ENCODE results near the gene CCDC149.

Gene CCDC149

GRCh38 chr4:24871210-24871609 lies 41.6 kb downstream of the CCDC149 start:
- Histone ChIP-seq H2AFZ (ENCODE audit: low read depth, low read length, severe bottlenecking) (no peak overlapping the region), H3K36me3 (ENCODE audit: low read length) (no peaks in the 10 kb centered on the region), H4K20me1 (ENCODE audit: low read depth, low read length) (no peaks in the 10 kb centered on the region), H3K4me2 (ENCODE audit: low read depth, low read length, poor library complexity, severe bottlenecking) (no peak overlapping the region), H3K79me2 (ENCODE audit: insufficient read depth, low read length) (no peaks in the 10 kb centered on the region), H3K4me3 (ENCODE audit: insufficient read depth, low read length, poor library complexity, severe bottlenecking) (no peak overlapping the region), H3K27me3 (ENCODE audit: low read length) (no peaks in the 10 kb centered on the region), H3K27ac (ENCODE audit: low read depth, low read length) (no peak overlapping the region), H3K9me2 (replicated peaks; ENCODE audit: insufficient read depth, low read length) (no peaks in the 10 kb centered on the region), H3F3A (ENCODE audit: insufficient read depth) (no peaks in the 10 kb centered on the region), H3K9ac (ENCODE audit: low read length) (no peak overlapping the region), H3K9me3 (ENCODE audit: insufficient read depth, low read length) (no peaks in the 10 kb centered on the region)
- no peak for TF ChIP-seq EZH2phosphoT487 (conservative IDR thresholded peaks at IDR 0.05; ENCODE audit: low read length)
- no peak for TF ChIP-seq CTCF (IDR thresholded peaks at IDR 0.05; ENCODE audit: insufficient read depth, low read length, poor library complexity, severe bottlenecking)

DNA sequence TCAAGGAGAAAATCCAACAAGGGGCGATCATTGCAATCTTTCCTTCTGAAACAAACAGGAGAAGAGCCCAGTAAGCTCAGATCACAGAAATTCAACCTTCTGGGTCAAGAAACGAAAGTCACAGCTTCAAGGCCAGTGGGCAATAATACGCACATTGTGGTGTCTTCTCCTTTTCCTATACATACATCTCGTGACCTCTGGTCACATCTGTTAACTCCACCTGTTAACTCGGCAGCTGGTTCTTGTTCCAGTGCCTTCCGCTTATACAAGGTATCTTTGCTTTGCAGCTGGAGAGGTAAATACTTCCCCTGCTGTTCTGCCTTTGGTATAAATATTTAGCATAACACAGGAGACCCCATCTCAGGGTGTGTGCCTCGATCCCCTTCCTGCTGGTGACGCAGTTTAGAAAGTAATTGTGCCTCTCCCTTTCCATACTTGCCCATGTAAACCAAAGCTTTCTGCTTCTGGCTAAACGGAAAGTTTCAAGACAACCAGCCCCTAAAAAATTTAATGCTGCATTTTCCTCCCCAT lies 45.0 kb downstream of the CCDC149 start:
- no peak overlapping the region for H3K4me3 ChIP-seq (ENCODE audit: insufficient read depth, low read length, poor library complexity, severe bottlenecking)

DNA sequence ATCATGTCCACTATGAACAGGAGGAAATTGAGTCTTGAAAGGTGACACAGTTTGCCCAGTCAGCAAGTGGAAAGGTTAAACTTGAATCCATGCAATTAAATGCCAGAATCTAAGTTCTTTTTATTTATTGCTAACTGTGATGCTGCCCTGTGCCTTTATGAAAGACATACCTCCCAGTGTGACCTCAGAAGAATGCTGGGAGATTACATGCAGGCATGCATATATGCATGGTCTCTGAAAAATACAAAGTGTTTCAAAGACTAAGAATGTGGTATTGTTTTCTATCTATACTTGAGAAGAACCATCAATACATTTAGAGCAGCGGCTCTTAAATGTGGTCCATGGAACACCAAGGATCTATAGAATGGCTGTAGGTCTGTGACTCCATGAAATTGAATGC lies 45.6 kb downstream of the CCDC149 start:
- TF ChIP-seq CTCF (IDR thresholded peaks at IDR 0.05; ENCODE audit: insufficient read depth, low read length, poor library complexity, severe bottlenecking) = no peak
- no peak for TF ChIP-seq EZH2phosphoT487 (conservative IDR thresholded peaks at IDR 0.05; ENCODE audit: low read length)
- Histone ChIP-seq H3K4me2 (ENCODE audit: low read depth, low read length, poor library complexity, severe bottlenecking) (no peak overlapping the region), H3K4me3 (ENCODE audit: insufficient read depth, low read length, poor library complexity, severe bottlenecking) (no peak overlapping the region), H3K27ac (ENCODE audit: low read depth, low read length) (no peak overlapping the region), H3K36me3 (ENCODE audit: low read length) (no peaks in the 10 kb centered on the region), H3K9ac (ENCODE audit: low read length) (no peak overlapping the region), H3K9me3 (ENCODE audit: insufficient read depth, low read length) (no peaks in the 10 kb centered on the region; the same call in 1 of the 2 replicates), H3K79me2 (ENCODE audit: insufficient read depth, low read length) (no peaks in the 10 kb centered on the region), H3F3A (ENCODE audit: insufficient read depth) (no peaks in the 10 kb centered on the region), H2AFZ (ENCODE audit: low read depth, low read length, severe bottlenecking) (no peak overlapping the region), H3K9me2 (replicated peaks; ENCODE audit: insufficient read depth, low read length) (no peaks in the 10 kb centered on the region), H4K20me1 (ENCODE audit: low read depth, low read length) (no peaks in the 10 kb centered on the region), H3K27me3 (ENCODE audit: low read length) (no peaks in the 10 kb centered on the region)

More for the DNA sequence above, 45.0 kb downstream of the CCDC149 start:
- Histone ChIP-seq H3K9me3 (ENCODE audit: insufficient read depth, low read length) (no peaks in the 10 kb centered on the region; the same call in 1 of the 2 replicates), H3K9me2 (replicated peaks; ENCODE audit: insufficient read depth, low read length) (no peaks in the 10 kb centered on the region), H2AFZ (ENCODE audit: low read depth, low read length, severe bottlenecking) (no peak overlapping the region), H4K20me1 (ENCODE audit: low read depth, low read length) (no peaks in the 10 kb centered on the region), H3K79me2 (ENCODE audit: insufficient read depth, low read length) (no peaks in the 10 kb centered on the region), H3K4me2 (ENCODE audit: low read depth, low read length, poor library complexity, severe bottlenecking) (no peak overlapping the region), H3K27me3 (ENCODE audit: low read length) (no peaks in the 10 kb centered on the region), H3F3A (ENCODE audit: insufficient read depth) (no peaks in the 10 kb centered on the region), H3K9ac (ENCODE audit: low read length) (no peak overlapping the region), H3K36me3 (ENCODE audit: low read length) (no peaks in the 10 kb centered on the region), H3K27ac (ENCODE audit: low read depth, low read length) (no peak overlapping the region)
- TF ChIP-seq CTCF (IDR thresholded peaks at IDR 0.05; ENCODE audit: insufficient read depth, low read length, poor library complexity, severe bottlenecking) = no peak
- no peak for TF ChIP-seq EZH2phosphoT487 (conservative IDR thresholded peaks at IDR 0.05; ENCODE audit: low read length)

Measured in SU-DHL-6 (cell line).